ENCODE results near the gene IRGC.

The IRGC gene

GRCh38 chr19:43692385-43692784 lies 23.5 kb upstream of the IRGC start:
- no peak for DNase-seq

- no peak for DNase-seq
These were observed 23.0 kb upstream of the IRGC start for GRCh38 chr19:43692877-43693276.

GRCh38 chr19:43694553-43694952 lies 21.3 kb upstream of the IRGC start:
- DNase-seq: no peak

GRCh38 chr19:43695985-43696704 lies 19.7 kb upstream of the IRGC start:
- no peak for DNase-seq

- no peak for DNase-seq
These were observed 18.6 kb upstream of the IRGC start for GRCh38 chr19:43697295-43697694.

GRCh38 chr19:43699506-43700394 lies 16.1 kb upstream of the IRGC start:
- no peak for DNase-seq

- no peak for DNase-seq
These were observed 15.4 kb upstream of the IRGC start for GRCh38 chr19:43700395-43701000.

GRCh38 chr19:43704002-43704705 lies 11.7 kb upstream of the IRGC start:
- no peak for DNase-seq

GRCh38 chr19:43705729-43706128 lies 10.1 kb upstream of the IRGC start:
- no peak for DNase-seq

- no peak for DNase-seq
These were observed 8.6 kb upstream of the IRGC start for GRCh38 chr19:43707158-43707712.

GRCh38 chr19:43708716-43709115 lies 7.2 kb upstream of the IRGC start:
- DNase-seq: no peak

- no peak for DNase-seq
These were observed 4.0 kb upstream of the IRGC start for GRCh38 chr19:43711751-43712355.

- DNase-seq: no peak
These were observed 2.7 kb upstream of the IRGC start for GRCh38 chr19:43713208-43713607.

- DNase-seq: no peak
These were observed 2.9 kb downstream of the IRGC start for GRCh38 chr19:43718627-43719377.

- no peak for DNase-seq
These were observed 3.5 kb downstream of the IRGC start for GRCh38 chr19:43719378-43719868.

- DNase-seq: no peak
These were observed 4.0 kb downstream of the IRGC start for GRCh38 chr19:43719918-43720317.

- no peak for DNase-seq
These were observed 5.1 kb downstream of the IRGC start for GRCh38 chr19:43720936-43721335.

GRCh38 chr19:43721469-43722048 lies 5.7 kb downstream of the IRGC start:
- DNase-seq: no peak

- DNase-seq: no peak
These were observed 7.7 kb downstream of the IRGC start for GRCh38 chr19:43723588-43723987.

GRCh38 chr19:43724896-43725295 lies 9.0 kb downstream of the IRGC start:
- DNase-seq: no peak

- DNase-seq: no peak
These were observed 9.6 kb downstream of the IRGC start for GRCh38 chr19:43725468-43725867.
